HG02885 (cell line): ENCODE data around the gene SIRT7.

ENCODE experiments used
- ATAC-seq: cut with Tn5 transposase; IDR thresholded peaks from one replicate; pipeline ENCODE4 v1.9.1; 2021; ENCODE audit warnings: mild to moderate bottlenecking; ENCODE audit not compliant: unreplicated experiment, poor library complexity

The SIRT7 gene, protein sequence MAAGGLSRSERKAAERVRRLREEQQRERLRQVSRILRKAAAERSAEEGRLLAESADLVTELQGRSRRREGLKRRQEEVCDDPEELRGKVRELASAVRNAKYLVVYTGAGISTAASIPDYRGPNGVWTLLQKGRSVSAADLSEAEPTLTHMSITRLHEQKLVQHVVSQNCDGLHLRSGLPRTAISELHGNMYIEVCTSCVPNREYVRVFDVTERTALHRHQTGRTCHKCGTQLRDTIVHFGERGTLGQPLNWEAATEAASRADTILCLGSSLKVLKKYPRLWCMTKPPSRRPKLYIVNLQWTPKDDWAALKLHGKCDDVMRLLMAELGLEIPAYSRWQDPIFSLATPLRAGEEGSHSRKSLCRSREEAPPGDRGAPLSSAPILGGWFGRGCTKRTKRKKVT

DNA sequence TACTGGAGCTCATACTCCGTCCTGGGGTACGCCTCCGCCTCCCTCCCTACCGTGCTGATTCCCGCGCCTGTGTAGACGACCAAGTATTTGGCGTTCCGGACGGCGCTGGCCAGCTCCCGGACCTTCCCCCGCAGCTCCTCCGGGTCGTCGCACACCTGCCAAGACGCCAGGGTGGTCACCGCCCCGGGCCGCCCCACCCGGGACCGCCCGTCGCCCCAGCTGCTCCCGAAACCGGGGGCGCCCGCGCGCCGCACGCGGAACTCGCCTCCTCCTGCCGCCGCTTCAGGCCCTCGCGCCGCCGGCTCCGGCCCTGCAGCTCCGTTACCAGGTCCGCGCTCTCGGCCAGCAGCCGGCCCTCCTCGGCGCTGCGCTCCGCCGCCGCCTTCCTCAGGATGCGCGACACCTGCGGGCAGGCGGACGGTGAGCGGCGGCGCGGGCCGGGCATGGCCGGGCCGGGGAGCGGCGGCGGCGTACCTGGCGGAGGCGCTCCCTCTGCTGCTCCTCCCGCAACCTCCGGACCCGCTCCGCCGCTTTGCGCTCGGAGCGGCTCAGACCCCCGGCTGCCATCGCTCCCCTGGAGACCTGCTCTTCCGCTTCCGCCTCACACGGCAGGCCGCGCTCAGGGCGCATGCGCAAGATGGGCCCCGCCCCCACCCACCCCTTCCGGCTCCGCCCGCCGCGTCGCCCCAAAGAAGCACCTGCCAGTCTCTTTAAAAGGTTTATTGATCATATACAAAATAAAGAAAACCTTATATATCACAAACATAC is at the start of gene SIRT7:
Gene SIRT7, minus strand, starts transcription at position 612 of the 768 bp plus-strand sequence. Its CDS starts 45 bp downstream, at position 567.
- ATAC-seq = peak; percentile 80

DNA sequence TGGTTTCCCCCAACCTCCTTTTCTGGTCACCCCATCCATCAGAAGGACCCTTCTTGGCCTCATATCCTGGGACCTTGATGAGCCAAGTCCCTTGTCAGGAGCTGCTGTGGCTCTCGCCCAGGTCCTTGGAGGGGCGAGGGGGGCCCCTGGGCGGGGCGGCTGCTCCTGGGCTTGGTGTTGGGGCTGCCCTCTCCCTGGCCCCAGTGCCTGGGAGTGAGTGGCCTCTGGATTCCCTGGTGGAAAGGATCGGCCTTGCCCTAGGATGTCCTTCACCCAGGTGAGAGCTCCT is 49.2 kb upstream of the SIRT7 start:
- ATAC-seq = no peak

DNA sequence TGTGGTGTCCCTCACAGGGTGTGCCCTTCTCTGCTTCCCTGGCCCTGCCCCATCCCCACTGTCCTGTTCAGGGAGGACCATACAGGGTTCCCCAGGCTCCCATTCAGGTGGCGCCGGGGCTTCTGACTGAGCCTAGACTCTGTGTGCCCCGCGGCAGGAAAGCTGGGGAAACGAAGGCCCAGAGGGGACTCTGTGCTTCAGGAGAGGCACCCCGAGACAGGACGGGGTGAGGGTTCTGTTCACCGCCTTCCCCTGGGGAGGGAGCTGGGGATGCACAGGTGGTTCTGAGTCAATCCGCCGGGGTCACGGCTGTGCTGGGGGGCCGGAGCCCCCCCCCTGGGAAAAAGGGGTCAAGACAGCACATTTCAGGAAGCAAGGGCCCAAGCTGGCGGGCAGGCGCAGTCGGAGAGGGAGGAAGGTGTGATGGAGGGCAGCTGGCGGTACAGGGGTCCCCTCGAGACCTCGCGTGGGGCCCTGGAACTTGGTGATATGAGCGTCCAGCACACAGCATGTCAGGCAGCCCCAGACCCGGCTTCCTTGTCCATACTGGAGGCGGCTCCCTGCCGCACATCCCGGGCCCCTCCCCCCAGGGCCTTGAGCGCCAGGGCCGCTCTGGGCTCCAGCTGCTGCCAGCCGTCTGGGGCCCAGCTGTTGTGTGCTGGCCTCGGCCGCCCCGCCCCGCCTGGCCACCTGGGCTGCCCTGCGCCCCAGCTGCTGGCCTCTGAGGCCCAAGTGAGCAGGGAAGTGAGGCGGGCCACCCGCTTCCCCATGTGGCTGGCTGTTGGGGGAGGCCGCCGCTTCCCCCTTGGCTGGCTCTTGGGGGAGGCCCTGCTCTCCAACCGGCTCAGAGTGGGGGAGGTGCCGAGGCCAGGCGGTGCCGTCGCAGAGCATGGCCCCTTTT is 48.6 kb upstream of the SIRT7 start:
- no peak for ATAC-seq

DNA sequence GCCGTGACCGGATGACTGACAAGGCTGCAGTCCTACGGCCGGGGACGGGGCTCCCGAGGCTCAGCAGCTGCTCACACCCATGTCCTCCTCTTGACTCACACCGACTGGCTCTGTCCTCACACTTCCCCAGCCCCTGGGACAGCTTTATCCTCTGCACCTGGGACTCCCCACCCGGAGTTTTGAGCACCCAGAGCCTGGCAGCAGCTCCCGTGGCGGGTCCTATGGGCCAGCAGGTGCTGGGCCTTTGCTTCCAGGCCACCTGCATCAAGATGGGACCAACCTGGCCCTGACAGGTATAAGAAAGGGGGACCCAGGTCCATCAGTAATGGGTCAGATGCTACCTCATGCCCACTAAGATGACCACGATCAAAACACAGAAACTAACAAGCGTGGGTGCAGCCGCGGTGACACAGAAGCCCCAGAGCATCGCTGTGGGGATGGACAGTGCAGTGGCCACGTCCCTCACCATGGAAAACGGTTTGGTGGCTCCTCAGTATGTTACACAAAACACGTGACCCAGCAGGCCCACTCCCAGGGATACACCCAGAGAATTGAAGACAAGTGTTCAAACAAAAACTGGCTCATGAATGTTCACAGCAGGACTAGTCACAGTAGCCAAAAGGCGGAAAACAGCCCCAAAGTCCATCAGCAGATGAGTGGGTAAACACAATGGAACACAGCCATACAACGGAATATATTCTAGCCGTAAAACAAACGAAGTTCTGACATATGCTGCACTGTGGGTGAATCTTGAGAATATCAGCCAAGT is 46.3 kb upstream of the SIRT7 start:
- ATAC-seq = no peak

DNA sequence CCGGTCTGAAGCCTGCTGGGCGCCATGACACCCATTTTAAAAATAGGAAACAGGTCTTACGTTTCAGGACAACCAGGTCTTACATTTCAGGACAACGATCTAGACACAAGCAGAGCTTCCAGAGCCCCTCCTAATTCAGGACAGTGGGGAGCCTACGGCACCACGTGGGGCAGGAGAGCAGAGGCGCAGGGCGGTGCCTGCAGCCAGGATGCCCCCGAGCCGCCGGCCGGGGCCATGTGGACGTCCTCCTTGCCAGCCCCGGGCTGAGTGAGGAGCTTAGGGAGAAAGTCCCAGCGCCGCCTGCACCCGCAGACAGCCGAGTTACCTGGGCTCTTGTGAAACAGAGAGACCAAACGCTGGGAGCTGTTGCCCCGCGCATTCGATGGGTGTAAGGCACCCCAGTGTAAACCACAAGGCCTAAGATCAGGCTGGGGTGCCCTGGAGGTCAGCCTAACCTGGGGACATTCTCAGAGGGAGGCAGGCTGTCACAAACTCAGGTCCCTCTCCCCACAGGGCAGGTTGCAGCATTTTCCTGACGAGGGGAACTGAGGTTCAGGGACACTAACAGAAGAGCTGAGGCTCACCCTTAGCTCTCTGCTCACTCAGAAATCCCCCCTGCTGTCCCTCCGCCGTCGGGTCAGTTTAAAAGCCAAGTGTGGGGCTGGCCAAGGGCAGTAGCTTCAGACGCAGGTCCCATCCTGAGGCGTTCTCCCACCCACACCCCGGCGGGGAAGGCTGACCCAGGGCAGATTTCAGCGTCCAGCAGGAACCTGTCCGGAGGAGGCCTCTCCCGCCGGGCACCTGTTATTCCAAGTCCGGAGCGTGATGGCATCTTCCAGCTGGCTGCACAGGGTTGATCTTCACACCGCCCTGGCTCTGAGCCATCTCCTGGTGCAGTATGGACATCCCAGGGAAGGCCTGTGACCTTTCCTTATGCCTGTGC is 44.8 kb upstream of the SIRT7 start:
- ATAC-seq = no peak

DNA sequence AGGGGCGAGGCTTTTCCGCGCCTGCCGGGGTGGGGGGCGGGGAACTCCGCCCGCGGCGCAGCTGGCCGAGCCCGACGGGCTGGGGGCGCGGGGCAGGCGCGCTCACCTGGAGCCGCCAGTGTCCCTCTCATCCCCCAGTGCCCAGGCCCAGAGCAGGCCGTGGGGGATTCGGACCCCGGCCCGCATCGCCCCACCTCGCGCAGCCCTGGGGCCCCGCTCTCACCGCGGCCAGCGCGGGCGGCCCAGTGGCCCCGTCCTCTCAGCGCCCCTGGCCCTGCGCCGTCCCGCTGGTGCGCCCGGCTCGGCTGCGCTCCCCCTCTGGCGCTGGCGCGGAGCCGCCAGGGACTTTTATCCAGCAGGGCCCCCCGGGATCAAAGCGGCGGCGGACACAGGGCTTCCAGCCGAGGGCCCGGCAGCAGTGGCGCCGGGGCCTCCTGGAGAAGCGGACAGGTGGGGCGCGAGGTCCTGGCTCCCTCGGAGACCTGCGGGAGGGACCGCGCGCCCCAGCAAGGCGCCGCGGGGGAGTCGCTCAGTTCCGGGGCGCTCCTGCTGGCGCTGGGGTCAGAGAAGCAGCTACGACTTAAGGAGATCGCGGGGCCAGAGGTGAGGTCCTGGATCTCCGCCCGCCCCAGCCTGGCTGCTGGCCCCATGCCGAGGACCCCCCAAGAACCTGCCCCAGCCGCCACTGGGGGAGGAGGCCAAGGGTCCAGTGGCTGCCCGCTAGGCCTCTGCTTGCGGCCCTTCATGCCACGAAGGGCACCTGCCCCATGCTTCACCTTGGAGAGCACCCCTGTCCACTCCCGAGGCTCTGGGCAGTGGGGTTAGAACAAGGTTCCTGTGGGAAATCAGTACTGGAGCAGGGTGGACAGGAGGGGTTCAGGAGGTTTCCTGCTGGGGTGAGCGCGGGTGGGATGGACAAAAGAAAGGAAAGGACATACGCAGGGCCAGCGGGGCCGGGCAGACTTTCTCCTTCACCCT is 43.8 kb upstream of the SIRT7 start:
- no peak for ATAC-seq

DNA sequence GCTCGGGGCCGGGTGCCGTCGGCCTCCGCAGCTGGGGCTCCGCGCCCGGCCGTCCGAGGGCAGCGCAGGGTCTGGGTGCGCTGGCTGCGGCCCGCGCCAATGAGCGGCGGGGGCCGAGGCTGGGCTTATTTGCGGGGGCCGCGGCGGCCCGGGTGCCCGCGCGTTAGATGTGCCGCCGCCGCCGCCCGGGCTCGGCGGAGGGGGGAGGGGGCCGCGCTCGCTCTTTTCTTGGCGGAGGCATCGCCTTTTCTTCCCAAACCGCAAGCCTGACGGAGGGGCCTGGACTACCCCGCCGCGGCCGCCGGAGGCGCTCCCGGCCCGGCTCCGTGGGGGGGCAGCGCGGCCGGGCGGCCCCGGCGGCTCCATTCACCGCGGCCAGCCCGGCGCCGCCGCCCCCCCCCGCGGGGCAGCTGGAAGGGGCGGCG is 43.1 kb upstream of the SIRT7 start, which contains the start of gene NOTUM:
Gene NOTUM, minus strand, starts transcription at position 101 of the 425 bp plus-strand sequence. CDS start 278 bp downstream, outside the sequence.
- no peak for ATAC-seq

DNA sequence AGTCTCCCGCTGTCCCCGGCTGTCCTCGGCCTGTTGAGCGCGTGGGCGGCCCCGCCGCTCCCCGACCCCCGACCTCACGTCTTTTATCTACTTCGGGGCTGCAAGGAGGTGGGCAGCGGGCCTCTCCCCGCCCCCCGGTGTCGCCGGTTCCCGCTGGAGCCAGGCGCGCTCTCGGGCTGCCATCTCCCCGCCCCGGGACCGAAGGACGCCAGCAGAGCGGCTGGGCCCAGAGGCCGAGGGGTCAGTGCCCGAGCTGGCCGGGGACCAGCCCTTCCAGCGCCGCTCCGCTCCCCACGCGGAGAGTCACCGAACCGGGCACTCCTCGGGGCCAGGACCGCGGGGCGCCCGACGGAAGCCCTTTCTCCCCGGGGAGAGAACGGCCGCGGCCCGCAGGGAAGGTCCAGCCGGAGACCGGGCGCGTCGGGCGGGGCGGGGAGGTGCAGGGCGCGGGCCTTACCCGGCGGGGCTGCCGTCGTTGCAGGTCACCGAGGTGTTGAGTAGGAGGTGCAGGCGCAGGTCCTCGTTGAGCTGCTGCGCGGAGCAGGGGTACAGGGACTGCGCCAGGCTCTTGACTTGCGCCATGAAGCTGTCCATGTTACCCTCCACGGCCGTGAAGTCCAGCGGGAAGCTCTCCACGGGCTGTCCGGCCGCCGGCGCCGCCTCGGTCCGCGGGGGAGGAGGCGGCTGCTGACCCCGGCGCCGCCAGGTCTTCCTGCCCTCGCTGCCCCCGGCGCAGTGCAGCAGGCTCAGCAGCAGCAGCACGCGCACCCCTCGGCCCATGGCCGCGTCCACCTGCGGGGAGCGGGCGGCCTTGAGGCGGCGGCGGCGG is 42.4 kb upstream of the SIRT7 start:
- ATAC-seq = no peak

DNA sequence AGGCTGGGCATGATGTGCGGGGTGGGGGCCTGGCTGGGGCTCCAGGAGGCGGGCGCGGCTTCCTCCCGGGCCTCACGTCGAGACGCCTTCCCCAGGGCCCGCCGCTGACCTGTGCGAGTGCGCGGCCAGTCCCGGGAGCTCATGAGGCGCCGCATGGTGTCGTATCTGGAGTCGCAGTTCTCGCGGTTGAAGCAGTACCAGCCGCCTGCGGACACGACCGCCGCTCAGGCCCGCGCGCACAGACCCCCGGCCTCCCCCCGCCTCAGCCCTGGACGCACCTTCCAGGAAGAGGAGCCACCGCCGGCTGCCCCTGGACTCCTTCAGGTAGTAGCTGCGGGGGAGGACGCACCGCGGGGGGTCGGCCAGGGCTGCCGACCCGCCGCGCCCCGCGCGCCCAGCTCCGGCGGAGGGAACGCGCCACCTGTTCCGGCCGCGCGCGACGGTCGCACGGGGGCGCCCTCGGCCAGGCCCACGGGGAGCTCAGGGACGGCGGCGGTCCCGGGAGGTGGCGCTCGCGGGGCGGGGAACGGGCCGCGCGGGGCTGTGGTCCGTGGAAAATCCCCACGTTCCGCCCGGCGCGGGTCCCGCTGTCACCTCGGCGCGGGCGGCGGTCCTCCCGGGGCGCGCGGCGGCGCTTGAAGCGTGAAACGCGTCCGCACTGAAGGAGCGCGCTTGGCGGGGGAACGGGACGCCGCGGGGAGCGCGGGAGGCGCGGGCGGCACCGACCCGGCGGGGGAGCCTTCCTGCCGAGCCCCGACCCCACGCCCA is 41.6 kb upstream of the SIRT7 start:
- ATAC-seq = peak; percentile 52

DNA sequence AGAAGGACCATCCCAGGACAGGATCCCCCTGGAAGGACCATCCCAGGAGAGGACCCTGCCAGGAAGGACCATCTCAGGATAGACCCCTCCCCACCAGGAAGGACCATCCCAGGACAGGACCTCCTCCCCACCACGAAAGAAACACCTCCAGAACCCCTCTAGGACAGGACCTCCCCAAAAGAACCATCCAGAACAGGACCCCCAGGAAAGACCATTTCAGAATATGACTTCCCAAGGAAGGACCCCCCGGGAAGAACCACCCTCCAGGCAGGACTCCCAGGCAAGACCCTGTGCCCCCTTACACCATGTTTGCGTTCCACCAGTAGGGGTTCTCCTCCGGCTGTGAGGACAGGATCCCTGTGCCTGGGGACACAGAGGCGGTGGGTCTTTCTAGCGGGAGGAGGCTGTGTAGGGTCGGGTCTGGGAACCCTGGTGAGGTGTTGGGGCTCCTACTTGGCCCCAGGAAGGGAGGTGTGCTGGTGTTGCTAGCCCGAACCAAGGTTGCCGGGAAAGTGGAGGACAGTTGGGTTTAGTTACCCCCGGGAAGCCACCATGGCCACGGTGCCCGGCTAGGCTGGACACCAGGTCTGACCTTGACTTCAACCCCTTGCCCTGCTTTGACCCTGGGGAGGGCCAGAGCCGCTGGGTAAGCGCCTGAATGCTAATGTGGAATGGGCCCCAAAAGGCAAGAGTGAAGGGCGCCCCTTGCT is 40.8 kb upstream of the SIRT7 start:
- no peak for ATAC-seq

DNA sequence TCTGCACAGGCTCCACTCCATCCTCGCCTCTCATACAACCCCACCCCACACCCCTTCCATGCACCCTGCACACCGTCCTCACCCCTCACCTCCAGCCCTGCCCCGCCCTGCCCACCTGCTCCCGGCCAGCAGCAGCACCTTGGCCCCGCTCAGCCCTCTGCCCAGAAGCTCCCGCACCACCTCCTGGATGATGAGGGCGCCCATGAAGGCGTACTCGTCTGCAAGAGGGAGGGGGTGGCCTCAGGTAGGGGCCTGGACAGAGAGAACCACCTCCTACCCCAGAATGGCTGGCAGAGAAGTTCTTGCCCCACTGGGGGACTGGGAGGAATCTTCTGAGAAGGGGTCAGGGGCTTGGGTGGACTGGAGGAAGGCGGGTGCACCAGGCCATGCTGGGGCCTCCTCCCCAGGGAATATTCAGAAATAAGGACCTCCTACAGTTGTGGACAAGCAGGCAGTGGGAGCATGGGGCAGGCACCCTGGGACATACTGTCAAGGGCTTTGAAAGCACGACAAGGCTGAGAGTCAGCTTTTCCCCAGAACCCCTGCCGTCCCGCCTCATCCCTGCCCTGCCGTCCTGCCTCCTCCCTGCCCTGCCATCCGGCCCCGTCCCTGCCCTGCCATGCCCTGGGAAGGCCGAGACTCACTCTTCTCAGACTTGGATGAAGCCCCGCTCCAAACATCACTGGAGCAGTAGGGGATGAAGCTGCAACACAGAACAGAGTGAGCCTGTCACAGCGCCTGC is 39.9 kb upstream of the SIRT7 start:
- no peak for ATAC-seq

DNA sequence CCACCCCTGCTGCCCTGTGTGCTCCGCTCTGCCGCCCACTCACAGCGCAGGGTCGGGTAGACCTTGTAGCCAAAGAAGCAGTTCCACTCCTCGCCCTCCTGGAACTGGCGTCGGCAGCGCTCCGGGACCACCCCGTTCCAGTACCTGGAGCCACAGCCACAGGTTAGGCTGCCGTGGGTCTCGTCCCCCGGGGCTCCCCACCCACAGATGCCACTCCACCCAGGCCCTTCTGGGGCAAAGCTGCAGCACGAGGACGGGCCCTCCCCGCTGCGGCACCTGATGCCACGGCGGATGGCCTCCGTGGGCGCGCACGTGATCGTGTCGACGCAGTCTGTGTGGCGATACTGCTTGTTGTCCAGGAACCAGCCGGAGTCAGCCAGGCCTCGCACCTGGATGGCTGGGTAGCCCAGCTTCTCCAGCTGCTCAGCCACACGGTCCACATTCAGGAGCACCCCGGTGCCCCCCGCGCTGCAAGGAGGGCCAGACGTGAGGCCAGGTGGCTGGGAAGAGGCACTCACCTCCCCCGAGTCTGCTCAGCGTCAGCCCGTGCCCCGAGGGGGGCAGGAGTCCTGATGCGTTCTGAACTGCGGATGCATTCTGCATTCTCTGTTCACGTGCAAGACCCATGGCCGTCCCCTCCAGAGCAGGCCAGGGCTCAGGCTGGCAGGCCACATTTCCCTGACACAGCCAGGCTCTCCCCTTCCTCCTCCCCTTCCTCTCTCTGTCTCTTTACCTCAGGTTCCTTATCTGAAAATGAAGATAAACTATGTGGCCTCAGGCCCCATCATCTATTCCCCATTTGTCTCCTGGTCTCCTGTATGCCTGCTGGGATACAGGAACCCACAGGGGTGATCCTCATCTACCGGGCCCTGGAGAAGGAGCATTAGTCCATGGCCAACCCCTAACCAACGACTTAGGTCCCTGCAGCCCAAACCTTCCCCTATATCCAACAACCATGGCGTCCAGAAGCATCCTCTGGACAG is 38.9 kb upstream of the SIRT7 start:
- ATAC-seq = no peak

DNA sequence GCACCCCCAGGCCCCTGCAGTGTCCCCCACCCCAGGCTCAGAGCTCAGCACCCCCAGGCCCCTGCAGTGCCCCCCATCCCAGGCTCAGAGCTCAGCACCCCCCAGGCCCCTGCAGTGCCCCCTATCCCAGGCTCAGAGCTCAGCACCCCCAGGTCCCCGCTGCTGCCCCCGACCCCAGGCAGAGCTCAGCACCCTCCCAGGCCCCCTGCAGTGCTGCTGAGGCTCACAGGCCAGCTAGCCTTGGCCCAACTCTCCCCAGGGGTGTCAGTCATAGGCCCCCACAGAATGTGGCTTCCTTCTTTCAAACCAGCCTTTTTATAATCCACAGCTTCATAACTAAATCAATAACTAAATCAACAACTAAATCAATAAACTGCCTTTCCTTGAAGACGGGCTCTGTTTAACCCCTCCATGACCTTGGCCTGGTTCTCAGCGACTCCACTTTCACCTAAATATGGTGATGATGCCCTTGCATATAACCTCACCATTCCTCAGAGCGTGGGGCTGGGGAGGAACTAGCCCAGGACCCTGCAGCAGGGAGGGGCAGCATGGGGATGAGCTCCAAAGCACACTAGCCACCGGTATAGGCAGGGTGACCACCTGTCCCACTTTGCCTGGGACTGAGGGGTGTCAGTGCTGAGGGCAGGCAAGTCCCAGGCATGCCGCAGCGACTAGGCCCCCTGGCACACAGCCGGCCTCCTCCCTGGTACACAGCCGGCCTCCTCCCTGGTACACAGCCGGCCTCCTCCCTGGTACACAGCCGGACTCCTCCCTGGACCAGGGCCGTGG is 38.0 kb upstream of the SIRT7 start:
- ATAC-seq = no peak
